ENCODE data around the gene HCN2.
"Not testable (repeated sequence)": the region's sequence is repeated elsewhere in the genome, so short reads cannot be mapped to it uniquely, and the experiment has no call there.

Gene HCN2

GRCh38 chr19:601310-601709 is 11.6 kb downstream of the HCN2 start:
- no peak overlapping the region for H3K4me3 ChIP-seq (replicated peaks; ENCODE audit: low read depth, low read length)
- no peak for DNase-seq (ENCODE audit: extremely low read depth, low read depth)
- TF ChIP-seq CTCF (IDR thresholded peaks at IDR 0.05; ENCODE audit: low read depth, low read length, missing control alignments) = no peak

- no peak for TF ChIP-seq CTCF (IDR thresholded peaks at IDR 0.05; ENCODE audit: low read depth, low read length, missing control alignments)
- no peak for DNase-seq (ENCODE audit: extremely low read depth, low read depth)
- H3K4me3 ChIP-seq (replicated peaks; ENCODE audit: low read depth, low read length) = no peak overlapping the region
These were observed 12.1 kb downstream of the HCN2 start for GRCh38 chr19:601790-602189.

GRCh38 chr19:602391-603301 is 13.0 kb downstream of the HCN2 start:
- no peak overlapping the region for H3K4me3 ChIP-seq (replicated peaks; ENCODE audit: low read depth, low read length)
- no peak for DNase-seq (ENCODE audit: extremely low read depth, low read depth)
- no peak for TF ChIP-seq CTCF (IDR thresholded peaks at IDR 0.05; ENCODE audit: low read depth, low read length, missing control alignments)

GRCh38 chr19:603302-603639 is 13.6 kb downstream of the HCN2 start:
- H3K4me3 ChIP-seq (replicated peaks; ENCODE audit: low read depth, low read length); DNase-seq (ENCODE audit: extremely low read depth, low read depth): not testable (repeated sequence)

GRCh38 chr19:603779-604178 is 14.1 kb downstream of the HCN2 start:
- H3K4me3 ChIP-seq (replicated peaks; ENCODE audit: low read depth, low read length); DNase-seq (ENCODE audit: extremely low read depth, low read depth): not testable (repeated sequence)

GRCh38 chr19:604355-604754 is 14.7 kb downstream of the HCN2 start:
- H3K4me3 ChIP-seq (replicated peaks; ENCODE audit: low read depth, low read length) = no peak overlapping the region
- no peak for TF ChIP-seq CTCF (IDR thresholded peaks at IDR 0.05; ENCODE audit: low read depth, low read length, missing control alignments)
- no peak for DNase-seq (ENCODE audit: extremely low read depth, low read depth)

- DNase-seq (ENCODE audit: extremely low read depth, low read depth); H3K4me3 ChIP-seq (replicated peaks; ENCODE audit: low read depth, low read length): not testable (repeated sequence)
These were observed 15.6 kb downstream of the HCN2 start for GRCh38 chr19:605061-605971.

- TF ChIP-seq CTCF (IDR thresholded peaks at IDR 0.05; ENCODE audit: low read depth, low read length, missing control alignments) = no peak
- H3K4me3 ChIP-seq (replicated peaks; ENCODE audit: low read depth, low read length) = no peak overlapping the region
- DNase-seq (ENCODE audit: extremely low read depth, low read depth) = no peak
These were observed 17.8 kb downstream of the HCN2 start for GRCh38 chr19:607301-608154.

All from HFF-Myc (cell line).